ENCODE measurements around the gene PANX3.

The PANX3 gene

GRCh38 chr11:124612567-124613246 is 1.5 kb downstream of the PANX3 start:
- no peak for DNase-seq (ENCODE audit: extremely low read depth in 1 of 2, low read depth in 1 of 2)

GRCh38 chr11:124618863-124619262 is 7.6 kb downstream of the PANX3 start:
- DNase-seq (ENCODE audit: extremely low read depth in 1 of 2, low read depth in 1 of 2): no peak

- DNase-seq (ENCODE audit: extremely low read depth in 1 of 2, low read depth in 1 of 2): peak; percentile 69 to 76
Measured at GRCh38 chr11:124622531-124623451, 11.6 kb downstream of the PANX3 start, which contains the start of gene TBRG1. TBRG1 (plus strand) TSS chr11:124622864; CDS start chr11:124623084, 220 bp downstream.

- no peak for DNase-seq (ENCODE audit: extremely low read depth in 1 of 2, low read depth in 1 of 2)
Measured at GRCh38 chr11:124623861-124624525, 12.8 kb downstream of the PANX3 start.

GRCh38 chr11:124625504-124626168 is 14.4 kb downstream of the PANX3 start:
- DNase-seq (ENCODE audit: extremely low read depth in 1 of 2, low read depth in 1 of 2): no peak

- no peak for DNase-seq (ENCODE audit: extremely low read depth in 1 of 2, low read depth in 1 of 2)
Measured at GRCh38 chr11:124627546-124627945, 16.3 kb downstream of the PANX3 start.

GRCh38 chr11:124629961-124630360 is 18.7 kb downstream of the PANX3 start:
- no peak for DNase-seq (ENCODE audit: extremely low read depth in 1 of 2, low read depth in 1 of 2)

- DNase-seq (ENCODE audit: extremely low read depth in 1 of 2, low read depth in 1 of 2): no peak
Measured at GRCh38 chr11:124633355-124633754, 22.1 kb downstream of the PANX3 start.

GRCh38 chr11:124635932-124636331 is 24.7 kb downstream of the PANX3 start:
- DNase-seq (ENCODE audit: extremely low read depth in 1 of 2, low read depth in 1 of 2): no peak

GRCh38 chr11:124638500-124638899 is 27.3 kb downstream of the PANX3 start:
- DNase-seq (ENCODE audit: extremely low read depth in 1 of 2, low read depth in 1 of 2): no peak

GRCh38 chr11:124639186-124639585 is 28.0 kb downstream of the PANX3 start:
- DNase-seq (ENCODE audit: extremely low read depth in 1 of 2, low read depth in 1 of 2): no peak

- no peak for DNase-seq (ENCODE audit: extremely low read depth in 1 of 2, low read depth in 1 of 2)
Measured at GRCh38 chr11:124640666-124641065, 29.4 kb downstream of the PANX3 start.

- DNase-seq (ENCODE audit: extremely low read depth in 1 of 2, low read depth in 1 of 2): no peak
Measured at GRCh38 chr11:124642628-124643027, 31.4 kb downstream of the PANX3 start.

GRCh38 chr11:124643042-124643604 is 31.9 kb downstream of the PANX3 start:
- DNase-seq (ENCODE audit: extremely low read depth in 1 of 2, low read depth in 1 of 2): no peak

GRCh38 chr11:124643605-124644425 is 32.6 kb downstream of the PANX3 start:
- no peak for DNase-seq (ENCODE audit: extremely low read depth in 1 of 2, low read depth in 1 of 2)

GRCh38 chr11:124644426-124645280 is 33.4 kb downstream of the PANX3 start:
- no peak for DNase-seq (ENCODE audit: extremely low read depth in 1 of 2, low read depth in 1 of 2)

GRCh38 chr11:124646148-124646547 is 34.9 kb downstream of the PANX3 start:
- no peak for DNase-seq (ENCODE audit: extremely low read depth in 1 of 2, low read depth in 1 of 2)

- no peak for DNase-seq (ENCODE audit: extremely low read depth in 1 of 2, low read depth in 1 of 2)
Measured at GRCh38 chr11:124648610-124649009, 37.4 kb downstream of the PANX3 start.

All from stimulated activated CD8-positive, alpha-beta memory T cell treated with anti-CD3 and anti-CD28 coated beads, Interleukin-7, amount 100 ng/mL, for 48 hours (primary cell).